AG04449 (cell line): ENCODE results near the gene ARRB2.

Source experiments
- CTCF ChIA-PET: fragments of 350-600 bp; formaldehyde crosslinking; extraction: SDS; loops from one replicate; lab custom pipeline; 2021; ENCODE audit warnings: antibody characterized with exemption; lab: Yijun Ruan, JAX
- POLR2A ChIA-PET: fragments of 400-600, 350-600 bp; formaldehyde crosslinking; extraction: SDS; loops from one replicate; lab custom pipeline; 2020; ENCODE audit warnings: antibody characterized with exemption, inconsistent platforms; lab: Yijun Ruan, JAX
- DNase-seq: peaks from one replicate; pipeline ENCODE4 v3.0.0-alpha.2; 2010; ENCODE audit warnings: low read depth, low spot score
- H3K4me3 ChIP-seq: 2 replicates; pipeline ENCODE4 v1.5.1; 2011; ENCODE audit warnings: low read depth, mild to moderate bottlenecking, control low read depth, low read length
- CTCF ChIP-seq: IDR thresholded peaks from one replicate; pipeline ENCODE4 v1.5.1; 2011; ENCODE audit warnings: mild to moderate bottlenecking, moderate library complexity, low read length, control low read depth, inconsistent platforms; ENCODE audit not compliant: insufficient read depth; ENCODE audit errors: missing control alignments

Gene ARRB2

GRCh38 chr17:4739122-4740024, 28.9 kb downstream of the ARRB2 start, which contains the start of the genes CXCL16 and ZMYND15:
Gene CXCL16 (minus strand): TSS chr17:4739928. CDS start chr17:4739339, 589 bp downstream.
Gene ZMYND15 (plus strand): TSS chr17:4739833. CDS start chr17:4740549, 716 bp downstream.
- peak within 1 kb of the TSS; percentile 66 for H3K4me3 ChIP-seq
- DNase-seq: no peak
- CTCF ChIA-PET: interaction anchor here (0.8 kb wide), 1 partner anchor 51 kb away, joined by 7 read pairs; no protein-coding TSS in a partner anchor
- POLR2A ChIA-PET: no interaction called here
- TF ChIP-seq CTCF: no peak

- no peak for DNase-seq
- no peak for TF ChIP-seq CTCF
- H3K4me3 ChIP-seq: peak overlapping the region; percentile 66
- ChIA-PET POLR2A (no interaction called here), CTCF (no interaction called here)
Observed at GRCh38 chr17:4740025-4740351, 29.6 kb downstream of the ARRB2 start.

GRCh38 chr17:4740584-4740983, 30.2 kb downstream of the ARRB2 start:
- H3K4me3 ChIP-seq: no peak overlapping the region; the same call in 1 of the 2 replicates
- ChIA-PET CTCF (no interaction called here), POLR2A (interaction anchor here (0.6 kb wide), 1 partner anchor 10 kb away, joined by 3 read pairs; no protein-coding TSS in a partner anchor)
- no peak for TF ChIP-seq CTCF
- DNase-seq: no peak

- POLR2A ChIA-PET: no interaction called here
- no peak for TF ChIP-seq CTCF
- CTCF ChIA-PET: no interaction called here
- DNase-seq: no peak
- no peak overlapping the region for H3K4me3 ChIP-seq
Observed at GRCh38 chr17:4741544-4741943, 31.1 kb downstream of the ARRB2 start.

GRCh38 chr17:4742133-4742532, 31.7 kb downstream of the ARRB2 start:
- POLR2A ChIA-PET: interaction anchor here (0.6 kb wide), 1 partner anchor 549 kb away, joined by 5 read pairs; no protein-coding TSS in a partner anchor
- H3K4me3 ChIP-seq: no peak overlapping the region
- CTCF ChIA-PET: no interaction called here
- TF ChIP-seq CTCF: no peak
- no peak for DNase-seq

GRCh38 chr17:4742629-4743028, 32.2 kb downstream of the ARRB2 start:
- POLR2A ChIA-PET: interaction anchor here (0.6 kb wide), 1 partner anchor 550 kb away, joined by 5 read pairs; no protein-coding TSS in a partner anchor
- DNase-seq: no peak
- CTCF ChIA-PET: no interaction called here
- H3K4me3 ChIP-seq: no peak overlapping the region
- TF ChIP-seq CTCF: no peak
